ENCODE measurements around the gene PLBD1.

The PLBD1 gene, protein sequence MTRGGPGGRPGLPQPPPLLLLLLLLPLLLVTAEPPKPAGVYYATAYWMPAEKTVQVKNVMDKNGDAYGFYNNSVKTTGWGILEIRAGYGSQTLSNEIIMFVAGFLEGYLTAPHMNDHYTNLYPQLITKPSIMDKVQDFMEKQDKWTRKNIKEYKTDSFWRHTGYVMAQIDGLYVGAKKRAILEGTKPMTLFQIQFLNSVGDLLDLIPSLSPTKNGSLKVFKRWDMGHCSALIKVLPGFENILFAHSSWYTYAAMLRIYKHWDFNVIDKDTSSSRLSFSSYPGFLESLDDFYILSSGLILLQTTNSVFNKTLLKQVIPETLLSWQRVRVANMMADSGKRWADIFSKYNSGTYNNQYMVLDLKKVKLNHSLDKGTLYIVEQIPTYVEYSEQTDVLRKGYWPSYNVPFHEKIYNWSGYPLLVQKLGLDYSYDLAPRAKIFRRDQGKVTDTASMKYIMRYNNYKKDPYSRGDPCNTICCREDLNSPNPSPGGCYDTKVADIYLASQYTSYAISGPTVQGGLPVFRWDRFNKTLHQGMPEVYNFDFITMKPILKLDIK

DNA sequence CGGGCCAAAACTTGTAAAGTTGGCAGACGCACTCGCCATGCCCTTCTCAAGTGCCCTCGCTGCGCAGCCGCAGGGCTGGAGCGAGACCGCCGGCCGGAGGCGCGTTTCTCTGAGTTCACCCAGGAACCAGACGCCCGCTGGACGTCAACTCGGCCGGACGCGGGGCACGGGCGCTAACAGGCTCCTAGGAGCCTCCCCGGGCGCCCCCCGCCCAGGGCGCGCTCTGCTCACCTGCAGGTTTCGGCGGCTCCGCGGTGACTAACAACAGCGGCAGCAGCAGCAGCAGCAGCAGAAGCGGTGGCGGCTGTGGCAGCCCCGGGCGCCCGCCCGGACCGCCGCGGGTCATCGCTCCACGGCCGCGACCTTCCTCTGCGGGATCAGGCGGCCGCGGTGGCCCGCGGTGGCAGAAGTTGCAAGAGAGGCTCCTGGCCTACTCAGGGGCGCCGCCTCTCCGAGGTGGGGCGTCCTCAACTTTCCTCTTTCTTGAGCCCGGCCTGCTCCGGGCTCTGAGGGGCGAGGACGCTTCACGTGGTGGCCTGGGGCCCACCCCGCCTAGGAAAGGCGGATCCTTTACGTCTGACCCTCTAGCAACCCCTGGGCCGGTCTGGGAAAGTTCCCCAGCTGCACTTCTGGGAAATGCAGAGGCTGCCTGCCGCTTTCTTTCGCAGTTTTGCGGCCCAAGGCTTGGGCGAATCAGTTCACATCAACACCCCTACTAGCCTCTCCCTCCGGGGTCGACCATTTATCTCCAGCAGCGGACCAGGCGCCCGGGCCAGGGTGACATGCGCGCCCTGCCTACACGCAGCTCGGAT lies at the start of gene PLBD1:
TSS of gene PLBD1 (minus strand) at position 533 of the 812 bp plus-strand sequence. CDS start at position 346, 187 bp downstream.
- no peak for DNase-seq

DNA sequence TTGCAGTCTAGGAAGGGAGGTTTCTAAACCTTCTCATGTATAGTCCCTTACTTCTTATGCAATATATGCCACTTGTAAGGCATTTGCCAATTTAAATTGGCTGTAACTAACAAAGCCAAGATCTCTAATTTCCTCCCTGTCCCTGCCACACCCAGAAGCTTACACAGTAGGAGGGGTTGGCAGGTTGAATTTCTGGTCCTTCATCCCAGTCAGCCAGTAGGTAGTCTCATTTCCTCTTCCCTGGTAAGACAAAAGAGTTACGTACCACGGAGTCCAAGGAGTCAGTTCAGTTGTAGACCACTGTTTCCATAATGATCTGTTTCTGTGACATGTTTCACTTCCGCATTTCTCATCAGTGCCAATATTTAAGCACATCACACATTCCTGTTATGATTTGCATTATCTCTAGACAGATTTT lies 47.0 kb upstream of the PLBD1 start:
- no peak for DNase-seq

DNA sequence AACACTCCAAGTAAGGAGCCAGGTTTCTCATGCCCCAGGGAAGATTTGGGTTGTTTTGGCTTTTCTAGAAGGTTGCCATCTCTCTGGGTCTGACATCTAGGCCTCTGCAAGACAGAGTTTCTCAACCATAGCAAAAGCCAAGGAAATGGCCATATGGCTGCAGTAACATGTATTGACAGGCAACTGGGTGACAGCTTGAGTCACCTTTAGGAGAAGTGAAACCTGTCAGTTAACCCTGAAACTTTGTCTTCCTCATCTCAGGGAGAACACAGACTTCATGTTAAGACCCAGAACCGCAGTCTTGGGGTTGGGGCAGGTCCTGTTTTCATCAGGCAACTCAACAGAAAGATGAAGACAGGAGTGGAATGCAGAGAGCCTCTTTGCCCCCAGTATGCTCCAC lies 46.0 kb upstream of the PLBD1 start:
- DNase-seq = no peak

DNA sequence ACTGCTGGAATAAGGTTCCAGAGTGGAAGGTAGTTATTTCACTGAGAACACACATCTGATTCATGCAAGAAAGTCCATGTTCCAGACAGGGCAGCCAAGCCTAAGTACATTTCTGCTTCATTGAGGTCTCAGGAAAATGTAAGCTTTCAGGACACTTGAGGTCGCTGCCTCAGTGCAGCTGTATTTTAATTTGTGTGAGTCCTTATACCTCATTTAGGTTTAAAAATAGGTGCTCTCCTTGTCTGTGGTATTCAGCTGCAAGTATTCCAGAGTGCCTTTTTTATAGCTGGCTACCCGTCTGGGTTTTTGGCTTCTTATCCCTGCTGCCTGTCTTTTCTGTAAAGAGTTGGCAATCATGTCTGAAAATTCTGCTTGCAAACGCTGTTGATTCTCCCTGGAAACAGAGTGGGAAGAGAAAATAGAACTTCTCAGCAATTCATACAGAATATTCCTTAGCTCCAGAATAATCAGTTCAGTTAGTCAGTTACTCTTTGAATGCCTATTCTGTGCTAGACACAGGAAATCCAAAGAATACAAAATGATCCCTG lies 45.3 kb upstream of the PLBD1 start:
- no peak for DNase-seq

DNA sequence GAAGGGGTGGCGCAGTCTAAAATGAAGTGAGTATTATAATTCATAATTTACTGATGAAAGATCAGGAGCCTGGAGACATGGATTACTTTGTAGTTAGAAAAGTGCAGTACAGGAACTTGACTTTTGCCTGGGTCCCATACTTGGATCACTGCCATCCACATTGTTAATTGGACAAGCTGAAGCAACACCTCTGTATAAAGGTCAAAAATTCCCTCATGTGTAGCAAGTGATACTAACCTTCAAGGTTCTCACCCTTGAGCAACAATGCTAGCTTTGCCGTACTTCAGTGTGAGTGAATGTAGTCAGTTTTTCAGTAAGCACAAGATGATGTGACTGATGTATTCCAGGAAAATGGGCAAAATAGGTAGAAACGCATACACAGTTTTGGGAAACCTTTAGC lies 44.6 kb upstream of the PLBD1 start:
- DNase-seq = no peak

DNA sequence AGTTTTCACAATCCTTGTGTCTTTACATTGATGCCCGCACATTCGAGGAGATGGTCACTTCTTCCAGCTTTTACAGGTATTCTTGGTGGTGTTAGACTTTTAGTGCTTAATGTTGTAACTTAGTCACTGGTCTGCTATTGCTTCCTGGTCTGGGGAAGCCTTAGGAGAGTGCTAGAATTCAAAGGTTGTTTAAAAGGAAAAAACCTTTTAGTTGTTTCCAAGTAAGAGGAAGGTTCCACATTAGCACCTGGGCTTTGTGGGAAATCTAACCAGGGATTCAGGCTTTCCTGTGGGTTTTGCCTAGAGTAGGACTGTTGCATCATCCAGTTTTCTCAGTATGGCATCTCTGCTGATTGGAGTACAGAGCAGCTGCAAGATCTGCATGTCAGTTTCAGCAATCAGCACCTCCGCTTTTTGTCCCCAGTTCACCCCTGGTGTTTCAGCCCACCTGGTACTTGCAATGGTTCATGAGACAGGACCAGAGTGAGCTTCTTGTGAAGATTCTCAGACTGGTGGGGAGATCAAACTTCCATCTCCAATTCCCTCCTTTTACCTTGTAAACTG lies 44.0 kb upstream of the PLBD1 start:
- DNase-seq = no peak

DNA sequence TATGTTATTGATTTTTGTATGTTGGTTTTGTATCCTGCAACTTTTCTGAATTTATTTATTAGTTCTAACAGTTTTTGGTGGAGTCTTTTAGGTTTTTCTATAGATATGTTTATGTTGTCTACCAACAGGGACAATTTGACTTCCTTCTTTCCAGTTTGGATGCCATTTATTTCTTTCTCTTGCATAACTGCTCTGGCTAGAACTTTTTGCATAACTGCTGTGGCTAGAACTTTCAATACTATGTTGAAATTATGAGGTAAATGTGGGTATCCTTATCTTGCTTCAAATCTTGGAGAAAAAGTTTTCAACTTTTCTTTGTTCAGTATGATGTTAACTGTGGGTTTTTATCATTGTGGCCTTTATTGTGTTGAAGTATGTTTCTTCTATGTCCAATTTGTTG lies 39.9 kb upstream of the PLBD1 start:
- DNase-seq = no peak

DNA sequence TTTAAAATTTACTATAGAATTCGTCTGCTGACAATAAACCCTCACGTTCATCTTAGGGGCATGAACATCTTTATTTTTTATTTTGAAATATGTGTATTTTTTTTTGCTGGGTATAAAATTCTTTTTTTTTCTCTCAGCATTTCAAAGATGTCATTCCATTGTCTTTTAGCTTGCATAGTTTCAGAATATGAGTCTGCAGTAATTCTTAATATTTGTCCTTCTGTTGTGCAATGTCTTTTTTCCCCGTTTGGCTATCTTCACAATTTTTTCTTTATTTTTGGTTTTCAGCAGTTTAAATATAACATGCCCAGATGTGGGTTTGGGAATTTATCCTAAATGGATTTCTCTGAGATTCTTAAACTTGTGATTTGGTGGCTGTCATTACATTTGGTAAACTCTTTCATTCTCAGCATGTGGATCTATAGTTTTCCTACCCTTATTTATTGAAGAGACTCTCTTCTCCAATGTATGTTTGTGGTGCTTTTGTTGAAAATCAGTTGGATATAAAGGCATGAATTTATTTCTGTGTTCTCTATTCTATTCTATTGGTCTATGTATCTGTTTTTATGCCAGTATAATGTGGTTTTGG lies 37.8 kb upstream of the PLBD1 start:
- no peak for DNase-seq

DNA sequence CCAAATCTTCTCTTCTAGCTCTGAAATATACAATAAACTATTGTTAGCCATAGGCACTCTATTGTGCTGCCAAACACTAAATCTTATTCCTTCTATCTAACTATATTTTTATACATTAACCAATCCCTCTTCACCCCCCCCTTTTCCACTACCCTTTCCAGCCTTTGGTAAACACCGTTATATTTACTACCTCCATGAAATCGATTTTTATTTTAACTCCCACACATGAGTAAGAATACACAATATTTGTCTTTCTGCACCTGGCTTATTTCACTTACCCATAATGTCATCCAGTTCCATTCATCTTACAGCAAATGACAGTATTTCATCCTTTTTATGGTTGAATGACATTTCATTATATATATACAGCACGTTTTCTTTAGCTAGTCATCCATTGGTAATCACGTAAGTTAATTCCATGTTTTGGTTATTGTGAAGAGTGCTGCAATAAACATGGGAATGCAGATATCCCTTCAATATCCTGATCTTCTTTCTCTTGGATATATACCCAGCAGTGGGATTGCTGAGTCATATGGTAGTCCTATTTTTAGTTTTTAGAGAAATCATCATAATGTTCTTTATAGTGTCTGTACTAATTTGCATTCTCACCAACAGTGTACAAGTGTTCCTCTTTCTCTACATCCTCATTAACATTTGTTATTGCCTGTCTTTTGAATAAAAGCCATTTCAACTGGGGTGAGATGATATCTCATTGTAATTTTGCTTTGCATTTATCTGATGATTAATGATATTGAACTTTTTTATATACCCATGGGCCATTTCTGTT lies 34.2 kb upstream of the PLBD1 start:
- no peak for DNase-seq

DNA sequence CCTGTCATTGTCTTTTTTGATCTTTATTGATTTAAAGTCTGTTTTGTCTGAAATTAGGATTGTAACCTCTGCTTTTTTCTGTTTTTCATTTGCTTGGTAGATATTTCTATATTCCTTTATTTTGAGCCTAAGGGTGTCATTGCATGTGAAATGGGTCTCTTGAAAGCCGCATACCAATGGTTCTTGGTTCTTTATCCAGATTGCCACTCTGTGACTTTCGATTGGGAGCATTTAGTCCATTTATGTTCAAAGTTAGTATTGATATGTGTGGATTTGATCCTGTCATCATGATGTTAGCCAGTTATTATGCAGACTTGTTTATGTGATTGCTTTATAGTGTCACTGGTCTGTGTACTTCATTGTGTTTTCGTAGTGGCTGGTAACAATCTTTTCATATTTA lies 29.8 kb upstream of the PLBD1 start:
- no peak for DNase-seq

DNA sequence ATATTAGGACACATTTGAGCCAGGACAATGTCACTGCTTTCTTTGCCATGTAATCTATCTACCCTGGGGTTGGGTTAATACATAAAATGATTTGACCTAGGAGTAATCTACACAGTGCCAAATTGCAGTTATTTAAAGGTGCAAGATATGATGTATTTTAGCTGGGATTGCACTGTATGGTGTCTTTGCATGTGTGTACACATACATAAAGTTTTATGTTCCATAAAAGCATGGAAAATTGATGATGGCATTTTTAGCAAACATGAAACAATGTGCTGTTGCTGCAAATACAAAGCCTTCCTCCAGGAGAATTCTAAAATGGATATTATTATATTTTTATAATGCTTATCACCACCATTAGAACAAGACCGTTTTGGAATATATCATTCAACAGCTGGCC lies 24.0 kb upstream of the PLBD1 start:
- DNase-seq = no peak

DNA sequence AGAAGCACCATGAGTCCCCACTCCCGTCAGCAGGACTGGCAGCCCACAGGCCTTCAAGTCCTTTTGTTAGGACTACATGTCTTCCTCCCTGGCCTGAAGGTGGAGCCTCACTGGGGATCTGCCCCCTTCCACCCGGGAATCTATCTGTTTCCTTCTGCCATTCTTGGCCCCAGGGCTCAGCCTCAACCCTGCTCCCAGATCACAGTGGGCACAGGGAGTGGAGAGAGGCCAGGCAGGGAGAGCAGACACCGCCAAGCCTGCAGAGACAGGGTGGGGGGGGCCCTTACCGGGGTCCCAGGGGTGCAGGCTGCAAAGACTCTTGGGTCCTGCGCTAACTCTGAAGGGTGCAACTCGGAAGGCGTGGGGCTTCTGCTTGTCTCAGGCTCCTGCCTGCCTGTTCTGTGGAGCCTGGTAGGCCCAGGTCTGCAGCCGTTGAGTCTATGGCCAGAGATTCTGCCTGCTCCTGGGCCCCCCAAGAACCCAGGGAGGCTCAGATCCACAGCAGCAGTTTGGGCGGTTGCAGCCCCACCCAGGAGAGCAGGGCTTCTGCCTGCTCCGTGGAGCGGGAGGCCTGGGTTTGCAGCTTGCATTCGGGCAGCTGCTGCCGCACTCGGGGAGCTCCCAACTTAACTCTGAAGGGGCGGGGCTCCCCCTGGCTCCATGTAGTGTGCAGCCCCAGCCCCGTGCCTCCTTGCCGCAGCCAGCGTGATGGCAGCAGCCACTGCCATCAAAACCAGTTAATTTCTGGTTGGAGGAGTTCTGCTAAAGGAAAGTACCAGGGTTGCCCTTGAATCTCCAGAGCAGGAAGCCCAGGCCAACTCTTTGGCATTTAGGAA lies 21.7 kb upstream of the PLBD1 start:
- no peak for DNase-seq

DNA sequence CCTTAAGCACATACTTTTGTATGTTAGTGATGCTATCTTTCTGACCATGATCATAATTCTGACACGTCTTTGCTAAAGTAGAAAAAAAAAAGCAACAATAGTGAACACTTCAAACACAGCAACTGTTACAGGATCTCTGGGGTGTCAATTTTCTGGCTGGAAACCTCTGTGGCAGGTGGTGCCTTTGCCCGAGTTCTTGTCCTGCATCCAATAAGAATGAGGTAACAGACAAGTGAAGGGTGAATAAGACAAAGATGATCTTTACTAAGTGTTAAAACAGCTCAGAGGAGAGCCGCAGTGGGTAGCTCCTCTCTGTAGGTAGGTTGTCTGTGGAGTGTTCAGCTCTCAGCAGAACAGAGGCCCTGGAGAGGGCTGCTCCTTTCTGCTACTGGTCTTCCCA lies 20.9 kb upstream of the PLBD1 start:
- no peak for DNase-seq

DNA sequence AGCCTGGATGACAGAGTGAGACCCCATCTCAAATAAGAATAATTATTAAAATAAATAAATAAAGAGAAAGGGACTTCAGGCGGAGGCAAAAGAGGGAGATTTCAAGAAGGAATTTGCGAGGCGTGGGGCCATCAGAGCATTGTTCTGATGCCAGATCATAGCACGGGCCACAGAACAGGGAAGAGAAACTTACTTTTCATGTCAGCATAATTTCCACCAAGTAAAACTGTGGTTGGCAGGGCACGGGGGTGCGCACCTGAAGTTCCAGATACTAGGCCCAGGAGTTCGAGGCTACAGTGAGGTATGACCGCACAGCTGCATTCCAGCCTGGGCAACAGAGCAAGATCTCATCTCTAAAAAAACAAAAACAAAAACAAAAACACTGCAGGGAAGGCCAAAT lies 11.0 kb upstream of the PLBD1 start:
- no peak for DNase-seq

DNA sequence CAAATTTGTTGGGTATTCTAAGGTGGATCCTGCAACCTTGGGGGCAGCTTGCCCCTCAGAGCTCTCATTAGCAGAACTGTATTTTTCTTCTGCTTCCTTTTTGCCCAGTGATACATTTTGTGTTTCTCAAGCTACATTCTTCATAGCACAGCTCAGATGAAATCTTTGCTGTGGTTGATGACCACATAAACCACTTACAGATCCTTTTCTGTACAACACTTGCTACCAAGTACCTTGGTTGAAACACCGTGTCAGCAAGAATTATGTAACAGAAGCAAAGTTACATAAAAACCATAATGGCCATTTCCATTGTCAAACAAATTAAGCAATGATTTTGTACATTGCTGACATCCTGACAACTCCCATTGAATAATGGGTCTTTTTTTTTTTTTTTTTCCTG lies 9.7 kb upstream of the PLBD1 start:
- DNase-seq = no peak

DNA sequence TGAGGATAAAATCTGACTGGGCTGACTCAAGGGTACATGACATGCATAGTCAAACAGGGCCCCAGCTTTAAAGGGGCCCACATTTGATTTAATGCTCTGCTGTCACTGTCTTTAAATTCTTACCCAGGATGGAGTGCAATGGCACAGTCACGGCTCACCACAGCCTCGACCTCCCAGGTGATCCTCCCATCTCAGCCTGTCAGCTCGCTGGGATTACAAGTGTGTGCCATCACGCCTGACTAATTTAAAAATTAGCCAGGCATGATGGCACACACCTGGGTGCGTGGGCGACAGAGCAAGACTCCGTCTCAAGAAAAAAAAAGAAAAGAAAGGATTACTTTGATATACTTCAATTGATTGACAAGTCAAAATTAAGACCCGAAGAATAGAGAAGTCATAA lies 9.2 kb upstream of the PLBD1 start:
- DNase-seq = no peak

DNA sequence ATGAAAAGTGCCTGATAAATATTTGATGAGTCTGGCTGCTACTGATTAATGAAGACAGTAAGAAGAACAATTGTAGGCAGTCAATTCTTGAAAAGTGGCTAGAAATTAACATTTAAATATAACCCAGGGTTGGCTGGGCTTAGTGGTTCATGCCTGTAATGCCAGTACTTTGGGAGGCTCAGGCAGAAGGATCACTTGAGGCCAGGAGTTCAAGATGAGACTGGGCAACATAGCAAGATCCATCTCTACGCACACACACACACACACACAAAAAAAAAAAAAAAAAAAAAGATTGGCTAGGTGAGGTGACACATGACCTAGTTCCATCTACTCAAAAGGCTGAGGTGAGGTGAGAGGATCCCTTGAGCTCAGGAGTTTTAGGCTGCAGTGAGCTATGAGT lies 7.9 kb upstream of the PLBD1 start:
- no peak for DNase-seq

DNA sequence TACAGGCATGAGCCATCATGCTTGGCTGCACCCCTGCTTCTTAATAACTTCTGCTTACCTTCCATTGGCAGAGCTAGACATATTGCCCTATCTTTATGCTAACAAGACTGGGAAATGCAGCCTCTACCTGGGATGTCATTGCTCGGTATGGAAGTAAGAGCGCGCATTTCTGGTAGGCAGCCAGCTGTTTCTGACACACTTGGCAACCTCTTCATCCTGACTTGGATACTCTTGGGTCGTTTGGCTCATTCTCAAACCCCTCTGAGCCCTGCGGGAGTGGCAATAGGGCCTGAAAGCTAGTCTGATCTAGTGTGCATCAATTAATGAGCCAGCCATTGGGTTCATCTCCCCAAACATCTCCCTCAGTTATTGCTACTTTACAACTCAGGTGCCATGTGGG lies 5.4 kb upstream of the PLBD1 start:
- DNase-seq = no peak

DNA sequence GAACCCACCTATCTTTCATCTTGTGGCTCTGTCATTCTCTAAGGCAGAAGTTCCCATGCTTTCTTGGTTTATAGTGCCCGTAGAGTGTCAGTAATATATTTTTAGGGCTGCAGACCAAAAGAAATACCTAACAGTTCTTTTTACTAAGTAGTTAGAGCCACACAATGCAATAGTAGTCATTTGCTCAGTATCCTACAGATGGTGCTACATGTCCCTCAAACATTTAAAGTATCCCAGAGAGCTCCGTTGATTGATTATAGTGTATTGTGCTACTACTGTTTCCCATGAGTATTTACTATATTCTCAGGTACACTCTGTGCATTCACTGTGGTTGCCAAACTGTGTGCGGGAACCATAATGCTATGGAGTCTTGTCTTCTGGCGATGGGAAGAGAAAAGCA lies 4.7 kb upstream of the PLBD1 start:
- no peak for DNase-seq

DNA sequence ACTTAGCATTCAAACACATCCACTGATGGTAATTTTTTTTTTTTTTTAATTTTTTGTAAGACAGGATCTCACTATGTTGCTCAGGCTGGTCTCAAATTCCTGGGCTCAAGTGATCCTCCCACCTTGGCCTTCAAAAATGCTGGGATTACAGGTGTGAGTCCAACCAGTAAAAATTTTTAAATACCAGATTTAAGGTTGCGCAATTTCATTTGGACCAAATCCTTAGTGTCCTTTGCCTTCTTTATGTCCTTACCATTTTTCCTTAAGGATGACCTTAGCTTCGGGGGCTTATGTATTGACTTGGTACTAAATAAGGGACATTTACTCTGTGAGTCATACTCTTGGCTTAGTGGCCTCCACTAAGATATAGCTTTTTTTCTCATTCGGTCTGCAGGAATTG lies 4.1 kb upstream of the PLBD1 start:
- no peak for DNase-seq

DNA sequence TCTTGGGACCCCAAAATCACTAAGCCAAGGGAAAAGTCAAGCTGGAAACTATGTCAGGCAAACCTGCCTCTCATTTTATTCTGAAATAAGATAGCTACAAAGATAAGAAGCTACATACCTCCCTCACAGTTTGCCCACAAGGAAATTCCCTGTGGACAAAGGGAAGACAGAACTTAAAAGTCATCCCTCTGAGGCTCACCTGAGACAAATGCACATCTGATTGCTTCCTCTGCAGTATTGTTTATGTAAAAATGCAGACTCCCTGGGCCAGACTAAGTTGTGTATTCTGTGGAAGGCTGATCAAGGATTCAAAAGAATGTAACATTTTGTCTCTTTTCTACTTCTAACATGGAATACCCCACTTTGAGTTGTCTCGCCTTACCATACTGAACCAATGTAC lies 2.5 kb upstream of the PLBD1 start:
- DNase-seq = no peak

All from activated effector memory CD4-positive, alpha-beta T cell treated with anti-CD3 and anti-CD28 coated beads, Interleukin-2, amount 50 U/mL, for 16 hours (primary cell).